ENCODE data around the gene SSBP3. TPM values are rescaled to one million over a fixed set of nuclear protein-coding genes. Genes with fewer than 3 reads are reported as not detected.

The SSBP3 gene
- total RNA-seq, 3 donors from 2014 or later (not counting 1 experiment from before 2014, with no cell fraction given), result 162 to 224 (median 164) TPM

DNA sequence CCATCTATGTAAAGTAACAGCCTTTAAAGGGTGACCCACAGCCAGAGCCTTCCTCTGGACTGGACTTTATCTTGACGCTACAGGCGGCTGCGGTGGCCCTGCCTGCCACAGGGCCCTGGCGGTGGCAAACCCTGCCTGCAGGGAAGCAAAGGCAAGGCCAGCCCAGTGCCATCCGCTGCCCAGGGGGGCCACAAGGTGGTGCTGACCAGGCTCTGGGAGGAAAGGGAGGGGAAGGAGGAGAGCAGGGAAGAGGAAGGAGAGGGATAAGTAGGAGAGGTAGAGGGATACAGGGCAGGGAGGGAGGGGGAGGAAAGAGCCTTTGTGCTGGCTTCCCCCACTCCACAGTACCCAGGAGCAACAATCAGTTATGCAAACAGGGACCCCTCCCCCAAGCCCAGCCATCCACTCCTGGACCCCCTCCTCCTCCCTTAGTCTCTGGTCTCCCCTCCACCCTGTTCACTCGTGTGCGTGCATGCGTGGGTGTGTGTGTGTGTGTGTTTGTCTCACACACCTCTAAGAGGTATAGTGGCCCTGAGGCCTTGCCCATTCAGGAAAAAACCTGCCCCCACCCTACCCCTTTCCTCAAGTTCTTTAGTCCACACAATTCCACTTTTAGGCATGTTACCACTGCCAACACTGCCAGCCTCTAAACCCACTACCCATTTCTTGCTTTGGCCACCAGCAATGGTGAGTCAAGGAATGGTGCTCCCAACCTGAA is 30.3 kb downstream of the SSBP3 start:
- Mint-ChIP-seq H3K27me3 (ENCODE audit: low read depth in 2 of 2) (no peaks in the 10 kb centered on the region), H3K4me3 (peak overlapping the region; percentile 75), H3K36me3 (no peaks in the 10 kb centered on the region), H3K9me3 (no peaks in the 10 kb centered on the region), H3K27ac (peak overlapping the region; percentile 74 to 86), H3K4me1 (peaks cover 97 to 100% of the 10 kb centered on the region in 2 donors)
- TF ChIP-seq, protein P1, sequence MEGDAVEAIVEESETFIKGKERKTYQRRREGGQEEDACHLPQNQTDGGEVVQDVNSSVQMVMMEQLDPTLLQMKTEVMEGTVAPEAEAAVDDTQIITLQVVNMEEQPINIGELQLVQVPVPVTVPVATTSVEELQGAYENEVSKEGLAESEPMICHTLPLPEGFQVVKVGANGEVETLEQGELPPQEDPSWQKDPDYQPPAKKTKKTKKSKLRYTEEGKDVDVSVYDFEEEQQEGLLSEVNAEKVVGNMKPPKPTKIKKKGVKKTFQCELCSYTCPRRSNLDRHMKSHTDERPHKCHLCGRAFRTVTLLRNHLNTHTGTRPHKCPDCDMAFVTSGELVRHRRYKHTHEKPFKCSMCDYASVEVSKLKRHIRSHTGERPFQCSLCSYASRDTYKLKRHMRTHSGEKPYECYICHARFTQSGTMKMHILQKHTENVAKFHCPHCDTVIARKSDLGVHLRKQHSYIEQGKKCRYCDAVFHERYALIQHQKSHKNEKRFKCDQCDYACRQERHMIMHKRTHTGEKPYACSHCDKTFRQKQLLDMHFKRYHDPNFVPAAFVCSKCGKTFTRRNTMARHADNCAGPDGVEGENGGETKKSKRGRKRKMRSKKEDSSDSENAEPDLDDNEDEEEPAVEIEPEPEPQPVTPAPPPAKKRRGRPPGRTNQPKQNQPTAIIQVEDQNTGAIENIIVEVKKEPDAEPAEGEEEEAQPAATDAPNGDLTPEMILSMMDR (IDR thresholded peaks at IDR 0.05), result no peak
- ATAC-seq (no peak), DNase-seq (no peak)
- H3K36me3 ChIP-seq (ENCODE audit: control insufficient read depth, insufficient read depth, low read length), result no peaks in the 10 kb centered on the region
- H3K4me1 ChIP-seq (ENCODE audit: control insufficient read depth, insufficient read depth, low read length), result peaks cover 85% of the 10 kb centered on the region
- H3K9me3 ChIP-seq (ENCODE audit: control insufficient read depth, insufficient read depth, low read length), result no peaks in the 10 kb centered on the region
- H3K27me3 ChIP-seq (ENCODE audit: control insufficient read depth, insufficient read depth, low read length), result no peaks in the 10 kb centered on the region
- WGBS (ENCODE audit: insufficient coverage), result 67% methylated on average over 5 of the region's 8 CpGs
- no peak overlapping the region for H3K4me3 ChIP-seq (ENCODE audit: low read length)
- no peak overlapping the region for H3K27ac ChIP-seq (ENCODE audit: low read length)
- intact Hi-C loops (cut with micrococcal nuclease), result no loop called here

DNA sequence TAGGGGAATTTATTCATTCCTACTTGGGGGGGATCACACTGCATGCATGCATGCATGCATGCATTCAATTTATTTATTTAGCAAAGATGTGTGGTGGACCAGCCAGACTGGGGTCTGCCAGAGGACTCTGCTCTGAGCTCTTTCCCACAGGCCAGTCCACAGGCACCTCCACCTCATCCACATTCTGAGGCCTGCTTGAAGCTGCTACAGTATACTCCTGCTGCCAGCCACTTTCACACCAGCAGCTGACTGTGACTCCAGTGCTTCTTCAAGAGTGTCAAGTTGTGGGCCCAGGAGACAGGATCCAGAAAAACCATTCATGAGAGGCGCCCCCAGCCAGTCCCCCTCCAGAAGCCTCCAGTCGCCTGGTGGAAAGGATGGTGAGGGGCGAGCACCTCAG is 30.9 kb downstream of the SSBP3 start:
- H3K4me3 Mint-ChIP-seq, result peak overlapping the region; percentile 31
- H3K9me3 Mint-ChIP-seq, result no peaks in the 10 kb centered on the region
- no peaks in the 10 kb centered on the region for H3K9me3 ChIP-seq (ENCODE audit: control insufficient read depth, insufficient read depth, low read length)
- no peaks in the 10 kb centered on the region for H3K27me3 ChIP-seq (ENCODE audit: control insufficient read depth, insufficient read depth, low read length)
- intact Hi-C loops (cut with micrococcal nuclease), result no loop called here
- TF ChIP-seq, protein P1 (IDR thresholded peaks at IDR 0.05), result no peak
- peaks cover 83% of the 10 kb centered on the region for H3K4me1 ChIP-seq (ENCODE audit: control insufficient read depth, insufficient read depth, low read length)
- H3K27me3 Mint-ChIP-seq (ENCODE audit: low read depth in 2 of 2), result no peaks in the 10 kb centered on the region
- H3K36me3 Mint-ChIP-seq, result no peaks in the 10 kb centered on the region
- peaks cover 97 to 100% of the 10 kb centered on the region in 2 donors for H3K4me1 Mint-ChIP-seq
- ATAC-seq, result no peak
- H3K4me3 ChIP-seq (ENCODE audit: low read length), result no peak overlapping the region
- 96% methylated on average over 3 of the region's 3 CpGs for WGBS (ENCODE audit: insufficient coverage)
- no peak overlapping the region for H3K27ac ChIP-seq (ENCODE audit: low read length)
- peak overlapping the region; percentile 74 to 86 for H3K27ac Mint-ChIP-seq
- H3K36me3 ChIP-seq (ENCODE audit: control insufficient read depth, insufficient read depth, low read length), result no peaks in the 10 kb centered on the region
- DNase-seq, result no peak

DNA sequence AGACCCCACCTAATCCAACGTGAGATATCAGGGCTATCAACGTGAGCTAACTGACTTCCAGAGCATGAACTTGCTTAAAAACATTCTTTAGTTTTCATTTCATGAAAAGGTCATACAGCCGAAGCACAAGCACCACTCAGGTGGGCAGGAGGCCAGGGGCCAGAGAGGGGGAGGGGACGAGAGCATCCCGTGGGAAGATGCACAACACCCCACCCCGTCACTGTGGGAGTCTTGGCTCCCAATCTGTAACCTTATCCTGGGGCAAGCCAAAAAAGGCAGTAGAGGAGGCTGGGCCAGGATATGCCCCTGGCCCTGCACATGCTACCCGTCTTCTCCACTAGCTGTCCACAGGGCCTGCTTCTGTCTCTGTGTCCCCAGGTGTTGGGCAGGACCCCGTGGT is 31.4 kb downstream of the SSBP3 start:
- no peaks in the 10 kb centered on the region for H3K27me3 Mint-ChIP-seq (ENCODE audit: low read depth in 2 of 2)
- intact Hi-C loops (cut with micrococcal nuclease), result no loop called here
- no peaks in the 10 kb centered on the region for H3K36me3 Mint-ChIP-seq
- DNase-seq (no peak), ATAC-seq (no peak)
- 91% methylated on average over 7 of the region's 8 CpGs for WGBS (ENCODE audit: insufficient coverage)
- H3K36me3 ChIP-seq (ENCODE audit: control insufficient read depth, insufficient read depth, low read length), result no peaks in the 10 kb centered on the region
- H3K4me1 Mint-ChIP-seq, result peaks cover 97 to 100% of the 10 kb centered on the region in 2 donors
- no peaks in the 10 kb centered on the region for H3K9me3 ChIP-seq (ENCODE audit: control insufficient read depth, insufficient read depth, low read length)
- no peak overlapping the region for H3K27ac ChIP-seq (ENCODE audit: low read length)
- no peaks in the 10 kb centered on the region for H3K27me3 ChIP-seq (ENCODE audit: control insufficient read depth, insufficient read depth, low read length)
- no peaks in the 10 kb centered on the region for H3K9me3 Mint-ChIP-seq
- peaks cover 77% of the 10 kb centered on the region for H3K4me1 ChIP-seq (ENCODE audit: control insufficient read depth, insufficient read depth, low read length)
- peak overlapping the region; percentile 31 for H3K4me3 Mint-ChIP-seq
- H3K27ac Mint-ChIP-seq, result peak overlapping the region; percentile 74 to 87
- TF ChIP-seq, protein P1 (IDR thresholded peaks at IDR 0.05), result no peak
- H3K4me3 ChIP-seq (ENCODE audit: low read length), result no peak overlapping the region

DNA sequence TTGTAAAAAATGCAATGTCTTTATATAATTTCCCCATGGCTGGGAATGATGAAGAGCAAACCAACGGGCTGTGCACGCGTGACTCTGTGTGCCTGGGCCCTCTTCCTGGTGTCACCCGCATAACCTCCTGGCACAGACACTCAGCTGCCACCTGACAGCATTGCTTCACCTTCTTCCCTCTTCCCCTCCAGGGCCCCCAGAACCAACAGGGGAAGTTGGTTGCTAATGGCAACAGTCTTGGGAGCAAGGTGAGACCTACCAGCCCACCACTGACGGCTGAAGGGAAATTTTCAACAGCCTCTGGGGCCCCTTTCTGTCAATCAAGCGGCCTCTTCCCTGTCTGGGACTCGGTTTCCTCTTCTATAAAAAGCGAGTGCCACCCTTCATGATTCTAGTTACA is 33.2 kb downstream of the SSBP3 start:
- intact Hi-C loops (cut with micrococcal nuclease), result no loop called here
- no peaks in the 10 kb centered on the region for H3K9me3 ChIP-seq (ENCODE audit: control insufficient read depth, insufficient read depth, low read length)
- ATAC-seq (peak; percentile 33 to 55 (median 40)), DNase-seq (peak in 1 of 2 donors; percentile 55)
- WGBS (ENCODE audit: insufficient coverage), result 26% methylated on average over 8 of the region's 8 CpGs
- H3K27ac ChIP-seq (ENCODE audit: low read length), result no peak overlapping the region
- H3K27me3 ChIP-seq (ENCODE audit: control insufficient read depth, insufficient read depth, low read length), result no peaks in the 10 kb centered on the region
- peaks cover 59% of the 10 kb centered on the region for H3K4me1 ChIP-seq (ENCODE audit: control insufficient read depth, insufficient read depth, low read length)
- peaks cover 92 to 97% of the 10 kb centered on the region in 2 donors for H3K4me1 Mint-ChIP-seq
- H3K4me3 Mint-ChIP-seq, result peak overlapping the region; percentile 42
- no peaks in the 10 kb centered on the region for H3K9me3 Mint-ChIP-seq
- H3K27me3 Mint-ChIP-seq (ENCODE audit: low read depth in 2 of 2), result no peaks in the 10 kb centered on the region
- H3K27ac Mint-ChIP-seq, result peak overlapping the region; percentile 74 to 87
- no peaks in the 10 kb centered on the region for H3K36me3 Mint-ChIP-seq
- TF ChIP-seq, protein P1 (IDR thresholded peaks at IDR 0.05), result no peak
- H3K4me3 ChIP-seq (ENCODE audit: low read length), result no peak overlapping the region
- H3K36me3 ChIP-seq (ENCODE audit: control insufficient read depth, insufficient read depth, low read length), result no peaks in the 10 kb centered on the region

Data from natural killer cell (primary cell).